HG03460 (cell line): ENCODE results near the gene APH1B.
"Not testable (repeated sequence)": the region's sequence is repeated elsewhere in the genome, so short reads cannot be mapped to it uniquely, and the experiment has no call there.

Experiments
- ATAC-seq: cut with Tn5 transposase; IDR thresholded peaks from one replicate; pipeline ENCODE4 v1.9.1; 2021; ENCODE audit not compliant: unreplicated experiment

APH1B gene

DNA sequence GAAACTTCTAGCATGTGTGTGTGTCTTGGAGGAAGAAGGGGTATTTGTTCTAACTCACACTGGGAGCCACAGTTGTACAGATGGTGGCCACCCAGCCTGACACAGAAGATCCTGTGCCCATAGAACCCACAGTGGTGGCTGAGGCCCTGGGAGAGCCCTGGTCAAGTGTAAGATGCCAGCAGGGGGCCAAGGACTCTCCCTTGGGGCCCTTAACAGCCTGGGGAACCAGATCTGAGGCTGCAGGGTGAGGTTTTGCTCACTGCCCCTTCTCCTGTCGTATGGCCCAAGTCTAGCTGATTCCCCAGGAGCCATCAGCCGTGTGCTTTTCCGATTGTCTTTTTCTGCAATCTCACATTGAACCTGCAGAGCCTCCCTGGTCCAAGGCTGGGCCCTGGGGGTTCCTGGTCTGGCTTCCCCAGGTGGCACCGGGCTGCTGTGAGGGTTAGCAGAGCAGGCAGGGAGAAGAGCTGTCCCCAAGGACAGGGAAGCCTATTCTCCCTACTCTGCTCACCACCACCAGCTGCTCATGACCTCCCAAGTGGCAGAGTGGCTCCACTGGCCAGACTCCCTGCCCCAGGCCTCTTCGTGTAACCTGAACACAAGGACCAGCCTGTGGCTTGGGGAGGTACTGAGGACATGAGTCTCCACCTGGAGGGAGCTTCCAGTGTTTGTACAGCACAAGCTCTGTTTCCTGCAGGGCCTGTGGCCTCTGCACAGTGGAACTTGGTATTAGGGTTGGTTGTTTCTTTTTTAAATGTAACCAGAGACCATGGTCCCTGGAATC is 52.4 kb downstream of the APH1B start:
- ATAC-seq, result no peak

GRCh38 chr15:63330926-63331325 is 53.5 kb downstream of the APH1B start:
- ATAC-seq, result no peak

- ATAC-seq, result no peak
Observed at GRCh38 chr15:63331456-63331855, 54.1 kb downstream of the APH1B start.

DNA sequence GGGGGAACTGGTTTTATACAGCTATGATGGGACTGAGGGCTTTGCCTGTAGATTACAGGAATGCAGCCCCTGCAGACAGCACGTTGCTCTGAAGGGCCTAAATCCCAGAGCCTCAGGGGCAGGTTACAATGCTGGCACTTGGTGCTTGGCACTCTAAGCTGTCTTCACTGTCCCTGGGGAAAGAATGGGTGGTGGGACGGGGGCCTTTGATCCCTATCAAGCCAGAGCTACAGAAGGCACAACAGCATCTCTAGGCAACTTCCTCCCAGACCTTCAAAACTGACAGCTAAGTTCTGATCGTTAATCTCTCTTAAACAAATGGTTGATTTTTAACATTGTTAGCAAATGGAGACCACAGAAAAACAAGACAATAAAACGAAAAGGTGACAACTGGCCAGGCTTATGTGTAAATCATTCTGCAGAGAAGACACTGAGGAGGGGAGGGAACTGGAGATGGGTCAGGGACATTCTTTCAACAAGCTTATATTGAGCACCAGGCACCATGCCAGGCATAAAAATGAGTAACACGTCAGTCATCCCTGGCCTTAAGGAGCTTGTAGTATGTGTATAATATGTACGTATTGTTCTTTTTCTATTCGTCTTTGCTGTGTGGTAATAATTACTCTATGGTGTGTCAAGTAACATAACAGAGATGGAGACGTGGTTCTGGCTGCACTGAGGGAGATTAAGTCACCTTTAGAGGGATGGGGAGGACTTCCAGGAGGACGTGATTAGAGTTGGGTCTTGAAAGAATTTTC is 55.1 kb downstream of the APH1B start:
- ATAC-seq, result no peak

- ATAC-seq, result no peak
Observed at GRCh38 chr15:63334821-63335220, 57.4 kb downstream of the APH1B start.

DNA sequence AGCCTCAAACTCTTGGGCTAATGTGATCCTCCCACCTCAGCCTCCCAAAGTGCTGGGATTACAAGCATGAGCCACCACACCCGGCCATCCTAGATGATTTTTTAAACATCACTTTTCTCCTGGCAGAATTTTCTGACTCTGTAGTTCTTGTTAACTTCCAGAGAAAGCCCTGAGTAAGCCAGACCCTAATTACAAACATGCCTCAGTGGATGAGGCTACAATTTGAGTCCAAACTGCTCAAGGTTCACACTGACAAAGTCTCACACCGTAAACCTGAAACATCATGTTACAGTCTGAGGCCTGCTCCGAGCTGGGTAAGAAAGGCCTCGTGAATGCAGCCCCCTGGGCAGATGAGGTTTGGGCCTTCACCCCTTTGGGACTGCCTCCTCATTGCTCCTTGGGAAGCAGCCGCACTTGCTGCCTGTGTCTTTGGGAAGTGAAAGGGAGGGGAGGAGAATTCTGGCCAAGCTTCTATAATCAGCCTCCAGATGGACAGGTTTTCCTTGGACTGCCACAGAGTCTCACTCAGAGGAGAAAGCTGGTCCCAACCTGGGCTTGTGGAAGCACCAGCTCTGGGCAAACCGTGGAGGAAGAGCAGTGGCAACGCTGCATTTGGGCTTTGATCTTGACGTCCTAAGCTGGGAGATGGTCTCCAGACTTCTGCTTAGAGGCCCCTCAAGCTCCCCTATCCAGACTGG is 58.3 kb downstream of the APH1B start:
- ATAC-seq, result no peak

GRCh38 chr15:63337046-63337445 is 59.6 kb downstream of the APH1B start:
- no peak for ATAC-seq

GRCh38 chr15:63338170-63338569 is 60.8 kb downstream of the APH1B start:
- no peak for ATAC-seq

GRCh38 chr15:63339006-63339766 is 61.8 kb downstream of the APH1B start:
- no peak for ATAC-seq

DNA sequence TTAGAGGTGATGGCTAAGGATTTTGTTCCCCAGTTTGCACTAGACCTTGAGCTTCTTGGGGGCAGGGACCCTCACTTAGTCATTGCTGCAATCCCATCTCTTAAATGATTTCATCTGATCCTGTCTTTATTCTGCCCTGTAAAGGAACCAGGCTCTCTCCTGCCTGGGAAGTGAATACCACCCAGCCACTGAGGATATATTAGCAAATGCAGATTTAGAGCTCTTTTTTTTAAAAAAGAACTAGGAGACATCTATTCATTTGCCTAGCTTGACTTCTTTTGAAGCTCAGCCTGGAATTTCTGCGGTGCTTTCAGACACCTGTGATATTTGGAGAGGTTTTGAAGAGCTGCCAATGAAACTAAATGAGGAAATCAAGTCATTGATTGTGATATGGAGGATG is 62.4 kb downstream of the APH1B start:
- ATAC-seq, result no peak

DNA sequence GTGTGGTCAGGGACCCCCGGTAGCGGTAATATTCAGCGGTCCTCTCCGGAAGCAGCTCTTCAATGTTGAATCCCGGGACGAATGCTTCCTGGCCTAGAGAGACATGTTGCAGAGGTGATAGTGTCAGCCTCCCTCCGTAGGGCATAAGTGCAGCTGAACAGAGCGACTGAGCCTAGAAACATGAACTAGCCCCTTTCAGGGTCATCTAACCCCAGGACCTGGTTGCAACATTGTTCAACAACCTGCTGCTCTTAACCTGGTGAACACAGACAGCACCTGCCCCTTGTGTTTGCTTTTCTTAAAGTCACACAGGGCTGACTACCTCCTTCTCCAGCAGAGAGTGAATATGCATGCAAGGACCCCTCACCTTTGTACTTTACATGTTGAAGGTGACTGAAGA is 62.9 kb downstream of the APH1B start:
- ATAC-seq, result no peak

DNA sequence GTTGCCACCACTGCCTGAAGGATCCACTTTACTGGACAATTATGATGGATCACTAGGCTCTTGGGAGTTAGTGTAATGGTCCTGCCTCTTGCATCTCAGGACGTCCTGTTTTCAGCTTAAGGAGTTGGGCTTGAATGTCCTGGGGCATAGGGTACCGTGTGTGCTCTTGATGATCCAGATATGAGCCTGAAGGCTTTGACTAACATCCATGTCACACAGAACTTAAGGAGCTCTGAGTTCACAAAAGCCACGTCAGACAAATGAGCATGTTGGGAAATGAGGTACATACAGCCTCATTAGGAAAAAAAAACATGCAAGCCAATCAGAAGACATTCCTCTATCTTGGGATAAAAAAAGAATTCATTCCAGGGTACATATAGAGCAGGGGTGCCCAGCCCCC is 63.5 kb downstream of the APH1B start:
- no peak for ATAC-seq

DNA sequence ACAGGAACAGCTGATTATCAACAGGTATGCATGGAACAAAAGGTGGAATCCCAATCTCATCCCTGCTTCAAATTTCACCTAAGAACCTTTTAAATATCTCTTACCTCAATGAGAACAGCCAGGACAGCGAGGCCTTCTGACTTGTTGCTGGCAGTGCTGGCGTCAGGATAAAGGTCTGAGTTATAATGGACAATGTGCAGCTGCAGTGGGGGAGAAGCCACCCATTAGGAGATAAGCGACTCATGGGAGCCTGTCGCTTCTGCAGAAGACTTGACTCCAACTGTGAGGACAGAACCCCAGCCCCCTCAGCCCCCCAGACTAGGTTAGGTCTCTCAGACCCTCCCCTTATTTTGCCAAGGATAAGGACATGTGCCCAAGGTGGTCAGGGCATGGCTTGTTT is 64.5 kb downstream of the APH1B start:
- ATAC-seq, result no peak

DNA sequence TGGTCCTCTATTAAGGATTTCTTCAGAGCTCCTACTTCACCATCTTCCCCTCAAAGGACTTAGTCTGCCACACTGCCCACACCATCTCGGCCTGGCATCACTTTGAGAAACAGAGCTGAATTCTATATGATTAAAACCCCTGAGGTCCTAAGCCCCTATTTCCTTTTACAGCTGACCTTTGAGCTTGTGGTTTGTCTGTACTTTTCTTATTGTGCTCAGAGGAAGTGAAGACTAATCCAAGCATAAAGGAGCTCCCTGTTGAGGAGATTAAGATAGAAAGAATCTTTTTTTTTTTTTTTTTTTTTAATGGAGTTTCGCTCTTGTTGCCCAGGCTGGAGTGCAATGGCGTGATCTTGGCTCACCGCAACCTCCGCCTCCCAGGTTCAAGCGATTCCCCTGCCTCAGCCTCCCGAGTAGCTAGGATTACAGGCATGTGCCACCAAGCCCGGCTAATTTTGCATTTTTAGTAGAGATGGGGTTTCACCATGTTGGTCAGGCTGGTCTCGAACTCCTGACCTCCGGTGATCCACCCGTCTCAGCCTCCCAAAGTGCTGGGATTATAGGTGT is 65.7 kb downstream of the APH1B start:
- ATAC-seq, result not testable (repeated sequence)

DNA sequence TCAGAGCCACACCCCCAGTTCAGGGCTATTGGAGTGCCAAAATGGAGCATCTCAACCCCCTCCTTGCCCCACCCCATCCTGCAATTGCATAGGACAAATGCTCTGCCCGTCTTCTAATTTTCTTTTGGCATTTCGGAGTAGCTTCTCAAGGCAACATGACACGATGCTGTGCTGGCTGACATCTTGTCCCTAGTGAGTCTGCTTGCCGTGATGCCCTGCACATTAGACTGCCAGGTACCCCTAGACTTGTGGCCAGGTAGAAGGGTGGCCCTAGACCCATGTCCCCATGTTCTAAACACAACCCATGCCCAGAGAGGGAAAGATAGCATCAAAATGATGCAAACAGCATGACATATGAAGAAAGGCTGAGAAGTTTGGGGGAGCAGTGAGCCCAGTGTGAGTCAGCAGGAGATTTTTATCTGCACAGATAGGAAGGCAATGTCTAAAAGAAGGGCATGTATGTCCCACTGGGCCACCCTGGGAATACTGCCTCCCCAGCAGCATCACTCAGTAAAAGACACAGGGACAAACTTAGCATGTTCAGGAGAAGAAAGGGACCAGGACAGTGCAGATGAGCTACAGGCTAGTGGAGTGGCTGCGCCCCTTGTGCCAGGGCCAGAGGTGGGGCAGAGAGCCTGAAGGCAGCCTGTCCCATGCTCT is 67.5 kb downstream of the APH1B start:
- no peak for ATAC-seq

DNA sequence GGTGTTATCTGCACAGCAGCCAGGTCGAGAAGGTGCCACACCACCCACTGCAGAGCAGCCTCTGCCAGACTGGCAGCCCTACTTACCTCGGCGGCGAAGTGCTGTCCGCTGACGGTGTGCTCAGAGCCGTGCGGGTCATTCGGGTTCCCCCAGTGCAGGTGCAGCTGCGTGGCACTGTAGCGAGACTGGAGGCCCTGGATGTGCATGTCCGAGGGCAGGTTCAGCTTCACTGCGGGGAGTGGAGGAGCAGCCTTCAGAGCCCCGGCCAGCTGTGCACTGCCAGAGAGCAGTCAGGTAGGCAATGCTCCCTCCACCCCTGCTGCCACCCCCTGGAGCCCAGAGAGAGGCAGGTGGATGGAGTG is 68.0 kb downstream of the APH1B start:
- ATAC-seq, result no peak

DNA sequence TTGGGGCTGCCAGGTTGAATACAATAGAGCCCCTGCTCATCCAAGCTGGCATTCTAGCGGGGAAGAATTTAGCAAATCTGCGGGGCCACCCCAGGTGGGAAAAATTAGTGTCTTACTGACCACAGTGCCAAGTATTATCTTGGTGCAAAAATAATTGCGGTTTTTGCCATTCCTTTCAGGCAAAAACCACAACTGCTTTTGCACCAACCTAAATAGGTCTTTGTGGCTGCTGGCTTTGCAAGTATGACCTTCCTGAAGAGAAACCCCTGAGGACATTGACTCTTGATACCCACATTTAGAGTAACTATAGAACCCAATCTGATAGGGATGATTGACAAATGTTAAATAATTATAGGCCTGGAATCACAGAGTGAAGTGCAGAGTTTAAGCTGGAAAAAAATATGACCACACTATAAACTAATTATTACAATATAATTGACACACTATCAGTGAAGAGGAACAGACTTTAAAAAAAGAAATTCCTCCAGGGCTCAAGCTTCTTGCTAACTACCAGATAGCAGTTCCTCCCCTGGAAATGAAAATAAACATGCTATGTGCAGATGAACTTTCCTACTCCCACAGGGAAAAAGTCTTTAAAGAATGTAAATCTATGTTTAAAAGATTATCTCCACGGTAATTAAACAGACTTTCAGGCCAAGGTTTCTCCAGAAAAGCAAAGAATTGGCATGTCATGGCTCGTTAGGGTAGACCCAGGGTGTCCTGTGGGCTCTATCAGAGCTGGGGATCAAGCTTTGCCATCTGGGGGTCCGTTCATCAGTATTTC is 69.9 kb downstream of the APH1B start:
- ATAC-seq, result no peak

DNA sequence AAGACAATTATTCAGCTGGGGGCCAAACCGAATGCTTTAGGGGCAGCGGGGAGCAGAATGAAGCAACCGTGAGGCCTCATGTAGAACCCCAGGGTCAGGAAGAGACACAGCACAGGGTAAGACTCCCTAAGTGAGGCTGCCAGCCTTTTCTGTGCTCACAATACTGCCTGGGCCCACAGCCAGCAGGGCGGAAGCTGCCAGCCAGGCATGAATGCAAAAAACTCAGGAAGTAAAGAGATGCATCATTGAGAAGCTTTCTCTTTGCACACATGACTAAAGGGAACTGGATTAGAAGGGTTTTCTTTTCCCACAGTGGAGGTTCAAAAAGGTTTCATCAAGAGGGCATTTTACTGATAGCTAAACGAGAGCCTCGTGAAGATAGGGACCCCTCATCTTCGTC is 71.0 kb downstream of the APH1B start:
- ATAC-seq, result no peak

DNA sequence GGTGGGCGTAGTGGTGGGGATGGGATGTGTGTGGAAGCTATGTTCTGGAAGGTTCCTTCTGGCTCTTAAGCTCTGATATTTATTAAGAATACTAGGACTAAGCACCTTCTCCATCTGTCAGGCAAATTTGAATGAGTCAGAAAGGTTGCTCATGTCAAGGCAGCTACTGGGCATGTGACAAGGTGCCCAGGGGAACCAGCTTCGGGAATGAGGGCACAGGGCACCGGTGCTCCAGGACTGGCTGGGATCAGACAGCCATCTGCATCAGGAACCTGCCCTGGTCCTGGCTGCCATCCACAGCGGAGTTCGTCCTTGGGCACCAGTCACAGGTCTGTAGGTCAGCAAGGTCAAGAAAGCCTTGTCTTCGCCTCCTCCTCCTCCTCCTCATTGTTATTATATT is 71.8 kb downstream of the APH1B start:
- ATAC-seq, result no peak

DNA sequence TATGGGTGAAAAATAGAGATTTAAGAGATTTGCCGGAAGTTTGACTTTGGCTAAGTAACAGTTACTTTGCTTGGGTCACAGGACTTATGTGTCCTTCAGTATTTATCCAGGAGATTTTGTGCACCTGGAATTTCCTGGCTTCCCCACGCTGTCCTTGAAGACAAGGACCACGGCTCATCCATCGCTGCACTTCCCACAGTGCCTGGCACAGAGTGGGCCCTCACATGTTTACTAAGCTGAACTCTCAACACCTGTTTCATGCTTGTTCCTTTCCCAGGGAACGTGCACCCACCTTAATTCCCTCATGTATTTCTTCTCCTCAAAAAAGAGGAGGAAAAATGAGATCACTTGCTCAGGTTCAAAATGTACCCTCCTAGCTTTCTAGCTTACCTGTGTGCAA is 72.2 kb downstream of the APH1B start:
- no peak for ATAC-seq
